DOHH2 (cell line): ENCODE measurements around the gene GTSE1.

Source experiments
- CTCF ChIP-seq: fragments of 200-600 bp; sonication (generic); IDR thresholded peaks from one replicate; pipeline ENCODE4 v1.5.1; 2014; ENCODE audit warnings: antibody characterized with exemption, mild to moderate bottlenecking, low read depth, low read length; ENCODE audit not compliant: poor library complexity, severe bottlenecking
- EZH2phosphoT487 ChIP-seq: fragments of 200-600 bp; sonication (generic); IDR thresholded peaks from 2 replicates; pipeline ENCODE4 v1.6.1; 2017; ENCODE audit warnings: borderline replicate concordance, mild to moderate bottlenecking, antibody characterized with exemption, low read length, moderate library complexity, mixed read lengths

- no peak for TF ChIP-seq CTCF
- TF ChIP-seq EZH2phosphoT487: no peak
Observed at GRCh38 chr22:46380069-46380468, 83.4 kb downstream of the GTSE1 start.
